K562 (cell line): Measurements from ENCODE around the gene SPTA1. TPM values are rescaled to one million over a fixed set of nuclear protein-coding genes. Genes with fewer than 3 reads are reported as not detected.

Experiments used
- ATAC-seq: fragments of 200-7000 bp; cut with Tn5 transposase; 3 replicates; pipeline ENCODE4 v1.9.1; 2020; ENCODE audit warnings: moderate library complexity
- BruUV-seq: library from RNA; stranded (reverse); fragments of 400-500 nt; replicated peaks from 2 replicates; lab custom pipeline; 2021; lab: Mats Ljungman, UMichigan
- CTCF ChIA-PET: fragments of 300-600 bp; formaldehyde crosslinking; extraction: SDS; loops from one replicate; lab custom pipeline; 2021; ENCODE audit warnings: low intra/inter-chr PET ratio; lab: Yijun Ruan, JAX
- POLR2A ChIA-PET: fragments of 300-600, 350-650 bp; sonication (Branson Sonifier 250); formaldehyde crosslinking; extraction: SDS; loops from one replicate; lab custom pipeline; 2021; ENCODE audit warnings: antibody characterized with exemption, inconsistent platforms; lab: Yijun Ruan, JAX
- DNase-seq, 4 experiments: peaks; one replicate each; pipeline versions ENCODE4 v3.0.0 to v3.0.0-alpha.2; 2011 to 2018; ENCODE audit warnings: low spot score in 3 of 4, mixed read lengths in 3 of 4; ENCODE audit errors: extremely low read depth in 1 of 4
- FAIRE-seq: peaks from 2 replicates; lab custom pipeline; 2011; peaks lifted over from hg19 to GRCh38; lab: Jason Lieb, UNC
- H2AFZ ChIP-seq: 2 replicates; pipeline ENCODE4 v1.6.0; 2011; ENCODE audit warnings: low read depth, low read length, control low read depth, inconsistent platforms
- H3K27ac ChIP-seq: fragments of 200-600 bp; 3 replicates; pipeline ENCODE4 v1.8.0; 2011; ENCODE audit warnings: low read depth, mild to moderate bottlenecking, control low read depth, inconsistent platforms, low read length, moderate library complexity, mixed read lengths; ENCODE audit errors: extremely low read depth
- H3K27me3 ChIP-seq, 2 experiments: fragments of 300-600 bp in 1 of 2; 2 replicates in 1 of 2; 3 replicates in 1 of 2; pipeline versions ENCODE4 v1.6.0 to v1.8.0; 2011; ENCODE audit warnings: inconsistent platforms in 2 of 2, low read length in 2 of 2, mild to moderate bottlenecking in 1 of 2, mixed read lengths in 1 of 2, moderate library complexity in 1 of 2; ENCODE audit not compliant: control insufficient read depth in 2 of 2, insufficient read depth in 2 of 2
- H3K36me3 ChIP-seq: fragments of 300-600 bp; 3 replicates; pipeline ENCODE4 v1.8.0; 2011; ENCODE audit warnings: mild to moderate bottlenecking, low read length, inconsistent platforms; ENCODE audit not compliant: control insufficient read depth, insufficient read depth
- H3K4me1 ChIP-seq, 2 experiments: fragments of 200-600 bp in 1 of 2; replicated peaks in 1 of 2; 2 replicates in 1 of 2; 3 replicates in 1 of 2; pipeline versions ENCODE4 v1.5.1 to v1.8.0; 2011; ENCODE audit warnings: inconsistent platforms in 2 of 2, low read length in 2 of 2, mild to moderate bottlenecking in 1 of 2, mixed read lengths in 1 of 2, moderate library complexity in 1 of 2; ENCODE audit not compliant: control insufficient read depth in 2 of 2, insufficient read depth in 2 of 2
- H3K4me2 ChIP-seq: 2 replicates; pipeline ENCODE4 v1.6.1; 2011; ENCODE audit warnings: low read length, control low read depth, inconsistent platforms, mixed read lengths; ENCODE audit not compliant: insufficient read depth
- H3K4me3 ChIP-seq: fragments of 200-600 bp; sonication (generic), shearing (Covaris generic); 2 replicates; pipeline ENCODE4 v1.5.1; 2016; ENCODE audit warnings: control low read depth, inconsistent platforms
- H3K79me2 ChIP-seq: fragments of 200-600 bp; 3 replicates; pipeline ENCODE4 v1.8.0; 2011; ENCODE audit warnings: low read length, inconsistent platforms; ENCODE audit not compliant: control insufficient read depth, insufficient read depth
- H3K9ac ChIP-seq, 2 experiments: 2 replicates each; pipeline versions ENCODE4 v1.6.0 to v1.6.1; 2011; ENCODE audit warnings: low read depth in 2 of 2, low read length in 2 of 2, control low read depth in 1 of 2, inconsistent platforms in 1 of 2, mild to moderate bottlenecking in 1 of 2, mixed read lengths in 1 of 2; ENCODE audit not compliant: insufficient read depth in 1 of 2
- H3K9me1 ChIP-seq: one replicate; pipeline ENCODE4 v1.6.0; 2011; ENCODE audit warnings: inconsistent platforms, mild to moderate bottlenecking, low read length, moderate library complexity; ENCODE audit not compliant: control insufficient read depth, insufficient read depth
- H3K9me3 ChIP-seq: replicated peaks from 2 replicates; pipeline ENCODE4 v1.5.1; 2011; ENCODE audit warnings: low read depth, low read length, inconsistent platforms; ENCODE audit not compliant: control insufficient read depth, insufficient read depth
- H4K20me1 ChIP-seq: replicated peaks from 2 replicates; pipeline ENCODE4 v1.6.1; 2011; ENCODE audit warnings: low read length, inconsistent platforms, mixed read lengths; ENCODE audit not compliant: control insufficient read depth, insufficient read depth
- CHD4 ChIP-seq: fragments of 200-600 bp; sonication (generic); IDR thresholded peaks from 3 replicates; pipeline ENCODE4 v1.6.1; 2012; ENCODE audit warnings: low read depth, mild to moderate bottlenecking, mixed read lengths, low read length, inconsistent platforms; ENCODE audit not compliant: insufficient read depth, insufficient replicate concordance, poor library complexity, severe bottlenecking
- NFIC ChIP-seq: fragments of 450-650 bp; IDR thresholded peaks from 2 replicates; pipeline ENCODE4 v1.6.1; 2017; ENCODE audit warnings: mild to moderate bottlenecking, inconsistent platforms
- ZC3H4 ChIP-seq: sonication (generic); formaldehyde crosslinking; IDR thresholded peaks from 2 replicates; pipeline ENCODE4 v1.9.0; 2021; ENCODE audit warnings: missing genetic modification reagents, borderline replicate concordance
- ZFX ChIP-seq: sonication (generic); formaldehyde crosslinking; IDR thresholded peaks from 2 replicates; pipeline ENCODE4 v1.8.0; 2022; ENCODE audit warnings: mild to moderate bottlenecking, missing genetic modification reagents, moderate library complexity
- WGBS: fragments of 100-300 bp; shearing (Covaris generic); methylation state at CpG from one replicate; pipeline ENCODE4 v1.1.6; 2016; ENCODE audit warnings: low coverage, mixed read lengths; ENCODE audit not compliant: insufficient coverage; ENCODE audit errors: missing lambda C conversion rate; 5-methylcytosine and 5-hydroxymethylcytosine counted together
- in situ Hi-C: fragments of 300-500 bp; cut with MboI; formaldehyde crosslinking; loops from 4 replicates; pipeline ENCODE4 v1.15.0; 2018; ENCODE audit warnings: inconsistent platforms, mixed read lengths
- intact Hi-C: fragments of 100-400 bp; cut with micrococcal nuclease; formaldehyde crosslinking; loops from 2 replicates; pipeline ENCODE4 v1.14.2; 2022
- polyA plus RNA-seq, 8 experiments: library from polyadenylated mRNA; depleted of rRNA in 4 of 8; stranded (reverse) in 5 of 8; unstranded in 3 of 8; fragments of >200 nt; fragmentation: Nextera tagmentation in 2 of 8; fragmentation: Illumina TruSeq in 1 of 8; extraction: Ambion mirVana in 2 of 8; extraction: Trizol in 1 of 8; gene quantifications; 2 replicates each; pipeline versions ENCODE4 v1.2.1 to v1.2.3, GENCODE V29; 2011 to 2014; ENCODE audit warnings: inconsistent platforms in 1 of 8, missing spikeins in 1 of 8
- total RNA-seq, 7 experiments: library from RNA; depleted of rRNA in 6 of 7; stranded (reverse); fragments of >200 nt in 6 of 7; fragmentation: Illumina TruSeq in 2 of 7; extraction: Trizol in 2 of 7; gene quantifications; 2 replicates each; pipeline versions ENCODE4 v1.2.1 to v1.2.3, GENCODE V29; 2011 to 2021; ENCODE audit warnings: low replicate concordance in 1 of 7

The SPTA1 gene
- total and polyA plus RNA-seq, 9 of the 15 experiments (the other 6 are each of a cell fraction or from before 2014, with no cell fraction given): 11.0 to 62.1 (median 45.9) TPM

- no peak for TF ChIP-seq CHD4
- TF ChIP-seq ZC3H4: no peak
- in situ Hi-C loops: no loop called here
- CTCF ChIA-PET: no interaction called here
Measured at GRCh38 chr1:158720620-158721019, 34.1 kb upstream of the SPTA1 start, which contains the start of gene OR6K3. Gene OR6K3 (minus strand): TSS chr1:158720720. CDS start chr1:158718115, 2,605 bp downstream.

GRCh38 chr1:158719664-158720063 lies 33.1 kb upstream of the SPTA1 start:
- no peaks in the 10 kb centered on the region for H3K9me1 ChIP-seq
- no peaks in the 10 kb centered on the region for H3K36me3 ChIP-seq
- intact Hi-C loops: no loop called here
- H3K27ac ChIP-seq: no peak overlapping the region
- no peak overlapping the region for H3K9ac ChIP-seq
- FAIRE-seq: no peak
- H3K4me1 ChIP-seq: no peaks in the 10 kb centered on the region
- H3K79me2 ChIP-seq: no peaks in the 10 kb centered on the region
- CTCF ChIA-PET: no interaction called here
- H4K20me1 ChIP-seq: no peaks in the 10 kb centered on the region
- H3K27me3 ChIP-seq: no peaks in the 10 kb centered on the region
- POLR2A ChIA-PET: no interaction called here
- H3K4me3 ChIP-seq: no peak overlapping the region
- H2AFZ ChIP-seq: no peak overlapping the region
- H3K9me3 ChIP-seq: no peaks in the 10 kb centered on the region
- ATAC-seq: no peak
- BruUV-seq: no TSS peak
- DNase-seq: no peak
- TF ChIP-seq NFIC (peak; percentile 60), ZFX (CRISPR knock-in tag) (no peak)
- in situ Hi-C loops: no loop called here
- WGBS: 57% methylated on average over 3 of the region's 3 CpGs
- no peak overlapping the region for H3K4me2 ChIP-seq

More at GRCh38 chr1:158720620-158721019, 34.1 kb upstream of the SPTA1 start, which contains the start of gene OR6K3:
- Histone ChIP-seq H3K9me1 (no peaks in the 10 kb centered on the region), H3K27ac (no peak within 1 kb of the TSS), H3K9me3 (no peaks in the 10 kb centered on the region), H3K4me2 (no peak within 1 kb of the TSS), H3K9ac (no peak within 1 kb of the TSS), H3K36me3 (no peaks in the 10 kb centered on the region), H3K4me1 (no peaks in the 10 kb centered on the region), H3K27me3 (no peaks in the 10 kb centered on the region), H3K79me2 (no peaks in the 10 kb centered on the region), H2AFZ (peak within 1 kb of the TSS; percentile 47; the same call in 1 of the 2 replicates), H3K4me3 (no peak within 1 kb of the TSS), H4K20me1 (no peaks in the 10 kb centered on the region)
- no peak for ATAC-seq
- no peak for FAIRE-seq
- BruUV-seq: no TSS peak
- intact Hi-C loops: no loop called here
- DNase-seq: no peak
- POLR2A ChIA-PET: interaction anchor here (1.4 kb wide), 1 partner anchor 10 kb away, joined by 4 read pairs; no protein-coding TSS in a partner anchor
- 36% methylated on average over 2 of the region's 2 CpGs for WGBS
